ENCODE data around the gene MACO1.
"Not testable (repeated sequence)": the region's sequence is repeated elsewhere in the genome, so short reads cannot be mapped to it uniquely, and the experiment has no call there.

MACO1 gene

DNA sequence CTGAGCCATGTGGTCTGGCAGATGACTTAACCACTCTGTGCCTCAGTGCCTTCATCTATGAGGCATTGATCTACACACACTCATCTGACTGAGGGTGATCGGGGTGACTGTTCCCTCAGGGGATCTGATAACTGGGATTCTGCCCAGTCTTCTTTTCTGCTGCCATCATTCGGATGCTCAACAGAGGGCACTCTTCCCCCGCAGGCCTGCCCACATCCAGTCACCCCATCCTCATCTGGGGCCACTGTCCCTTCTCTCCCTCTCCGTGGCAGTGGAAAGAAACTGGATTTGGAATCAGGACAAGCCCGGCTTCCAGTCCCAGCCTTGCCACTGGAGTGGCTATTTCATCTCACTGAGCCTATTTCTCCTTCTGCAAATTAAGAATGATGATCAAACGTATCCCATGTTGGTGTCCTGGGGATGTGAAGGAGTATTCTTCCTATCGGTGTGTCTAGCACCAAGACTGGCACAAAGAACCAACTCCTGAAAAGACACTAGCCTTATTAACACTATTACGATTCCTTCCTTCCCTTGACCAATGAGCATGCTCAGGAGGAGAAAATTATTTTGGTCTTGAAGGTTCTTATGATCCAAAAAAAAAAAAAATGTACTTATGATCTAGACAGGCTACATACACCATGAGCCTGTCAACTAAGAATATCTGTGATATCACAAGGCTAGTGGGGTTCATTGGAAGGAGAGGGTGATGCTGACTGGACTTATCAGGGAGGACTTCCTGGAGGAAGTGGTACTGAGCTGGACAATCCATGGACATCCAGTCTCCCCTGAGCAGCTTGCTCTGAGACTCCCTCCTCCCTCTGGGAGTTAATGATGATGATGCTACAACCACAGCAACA, 27.5 kb upstream of the MACO1 start:
- H3K4me3 ChIP-seq (ENCODE audit: low read depth, low read length); H3K9me3 ChIP-seq (ENCODE audit: severe bottlenecking); H3K36me3 ChIP-seq; H3K27ac ChIP-seq; H3K27me3 ChIP-seq (ENCODE audit: insufficient read depth, low read depth, severe bottlenecking): not testable (repeated sequence)
- TF ChIP-seq, protein P1, sequence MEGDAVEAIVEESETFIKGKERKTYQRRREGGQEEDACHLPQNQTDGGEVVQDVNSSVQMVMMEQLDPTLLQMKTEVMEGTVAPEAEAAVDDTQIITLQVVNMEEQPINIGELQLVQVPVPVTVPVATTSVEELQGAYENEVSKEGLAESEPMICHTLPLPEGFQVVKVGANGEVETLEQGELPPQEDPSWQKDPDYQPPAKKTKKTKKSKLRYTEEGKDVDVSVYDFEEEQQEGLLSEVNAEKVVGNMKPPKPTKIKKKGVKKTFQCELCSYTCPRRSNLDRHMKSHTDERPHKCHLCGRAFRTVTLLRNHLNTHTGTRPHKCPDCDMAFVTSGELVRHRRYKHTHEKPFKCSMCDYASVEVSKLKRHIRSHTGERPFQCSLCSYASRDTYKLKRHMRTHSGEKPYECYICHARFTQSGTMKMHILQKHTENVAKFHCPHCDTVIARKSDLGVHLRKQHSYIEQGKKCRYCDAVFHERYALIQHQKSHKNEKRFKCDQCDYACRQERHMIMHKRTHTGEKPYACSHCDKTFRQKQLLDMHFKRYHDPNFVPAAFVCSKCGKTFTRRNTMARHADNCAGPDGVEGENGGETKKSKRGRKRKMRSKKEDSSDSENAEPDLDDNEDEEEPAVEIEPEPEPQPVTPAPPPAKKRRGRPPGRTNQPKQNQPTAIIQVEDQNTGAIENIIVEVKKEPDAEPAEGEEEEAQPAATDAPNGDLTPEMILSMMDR (IDR thresholded peaks at IDR 0.05; ENCODE audit: low read depth, low read length), result peak; percentile 31
- DNase-seq, result peak; percentile 33

DNA sequence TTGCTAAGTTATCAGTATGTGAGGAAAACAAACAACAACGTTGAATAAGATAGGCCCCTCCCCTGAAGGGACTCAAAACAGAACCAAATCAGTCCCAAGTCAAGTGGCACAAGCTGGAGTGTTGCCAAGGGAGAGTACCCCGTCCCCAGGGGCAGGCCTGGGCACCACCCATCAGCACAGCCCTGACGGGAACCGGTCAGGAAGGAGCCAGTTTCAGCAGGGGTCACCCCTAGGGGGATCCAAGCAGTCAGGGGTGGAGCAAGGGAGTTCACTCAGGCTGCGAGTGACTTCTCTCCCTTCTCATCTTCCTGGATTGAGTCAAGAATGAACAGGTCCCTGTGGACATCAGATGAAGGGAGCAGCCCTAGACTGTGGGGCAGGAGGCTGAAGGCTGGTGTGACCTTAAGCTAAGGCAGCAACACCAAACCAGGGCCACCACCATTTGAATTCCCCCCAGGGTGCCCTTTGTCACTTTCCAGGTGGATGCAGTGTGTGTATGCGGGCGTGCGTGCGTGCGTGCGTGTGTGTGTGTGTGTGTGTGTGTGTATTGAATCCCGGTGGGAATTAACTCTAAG, 24.9 kb upstream of the MACO1 start:
- not testable (repeated sequence) for H3K27me3 ChIP-seq (ENCODE audit: insufficient read depth, low read depth, severe bottlenecking); H3K4me3 ChIP-seq (ENCODE audit: low read depth, low read length); H3K9me3 ChIP-seq (ENCODE audit: severe bottlenecking); H3K36me3 ChIP-seq; H3K27ac ChIP-seq; DNase-seq

DNA sequence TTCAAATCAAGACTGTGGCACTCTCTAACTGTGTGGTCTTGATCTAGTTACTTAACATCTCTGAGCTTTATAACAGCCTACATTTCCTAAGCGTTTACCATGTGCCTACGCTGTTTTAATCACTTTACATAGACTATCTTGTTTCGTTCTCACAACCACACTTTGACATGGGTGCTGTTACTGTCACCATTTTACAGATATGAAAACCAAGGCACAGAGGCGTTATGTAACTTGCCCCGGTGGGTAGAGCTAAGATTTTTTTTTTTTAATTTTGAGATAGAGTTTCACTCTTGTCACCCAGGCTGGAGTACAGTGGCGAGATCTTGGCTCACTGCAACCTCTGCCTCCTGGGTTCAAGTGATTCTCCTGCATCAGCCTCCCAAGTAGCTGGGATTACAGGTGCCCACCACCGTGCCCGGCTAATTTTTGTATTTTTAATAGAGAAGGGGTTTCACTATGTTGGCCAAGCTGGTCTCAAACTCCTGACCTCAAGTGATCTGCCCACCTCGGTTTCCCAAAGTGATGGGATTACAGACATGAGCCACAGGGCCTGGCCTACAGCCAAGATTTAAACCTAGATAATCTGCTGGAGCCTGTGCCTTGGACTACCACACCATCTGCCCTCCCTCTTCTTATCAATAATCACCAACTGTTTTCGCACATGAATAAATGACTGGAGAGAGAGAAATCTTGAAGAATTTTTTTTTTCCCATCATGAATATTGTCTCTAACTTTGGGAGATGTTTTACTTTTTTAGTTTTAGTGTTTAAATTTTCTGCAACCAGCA, 20.9 kb upstream of the MACO1 start:
- not testable (repeated sequence) for H3K36me3 ChIP-seq; H3K9me3 ChIP-seq (ENCODE audit: severe bottlenecking); H3K4me3 ChIP-seq (ENCODE audit: low read depth, low read length); H3K27me3 ChIP-seq (ENCODE audit: insufficient read depth, low read depth, severe bottlenecking)
- peak overlapping the region; percentile 52 for H3K27ac ChIP-seq
- peak; percentile 74 for DNase-seq

DNA sequence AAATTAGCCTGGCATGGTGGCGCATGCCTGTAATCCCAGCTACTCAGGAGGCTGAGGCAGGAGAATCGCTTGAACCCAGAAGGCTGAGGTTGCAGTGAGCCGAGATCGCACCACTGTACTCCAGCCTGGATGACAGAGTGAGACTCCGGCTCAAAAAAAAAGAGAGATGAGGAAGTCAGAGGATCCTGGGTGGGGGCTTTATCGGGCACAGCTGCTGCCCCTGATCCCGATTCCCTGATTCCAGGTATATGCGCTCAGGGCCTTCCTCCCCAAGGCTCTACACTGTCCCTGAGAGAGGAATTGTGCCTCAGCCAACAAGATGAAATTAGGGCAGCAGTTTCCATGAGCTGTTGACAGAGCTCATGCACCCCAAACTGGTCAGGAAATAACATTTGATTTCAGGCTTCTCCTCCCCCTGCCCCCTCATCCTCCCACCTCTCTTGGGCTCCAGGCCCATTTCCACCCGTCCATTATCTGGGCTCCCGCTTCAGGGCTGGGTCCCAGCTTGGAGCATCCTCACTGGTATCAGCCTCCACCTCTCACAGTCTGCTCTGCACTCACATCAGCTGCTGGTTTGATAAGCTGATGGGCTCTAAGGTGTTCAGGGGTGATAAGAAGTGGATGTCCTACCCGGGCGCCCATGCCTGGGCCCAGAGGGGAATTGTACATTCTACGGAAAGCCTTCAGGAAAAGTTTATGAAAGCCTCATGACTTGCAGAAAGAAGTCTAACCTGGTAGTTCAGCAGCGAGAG, 17.6 kb upstream of the MACO1 start:
- not testable (repeated sequence) for H3K27ac ChIP-seq; H3K9me3 ChIP-seq (ENCODE audit: severe bottlenecking); H3K36me3 ChIP-seq; DNase-seq; H3K4me3 ChIP-seq (ENCODE audit: low read depth, low read length); H3K27me3 ChIP-seq (ENCODE audit: insufficient read depth, low read depth, severe bottlenecking)

DNA sequence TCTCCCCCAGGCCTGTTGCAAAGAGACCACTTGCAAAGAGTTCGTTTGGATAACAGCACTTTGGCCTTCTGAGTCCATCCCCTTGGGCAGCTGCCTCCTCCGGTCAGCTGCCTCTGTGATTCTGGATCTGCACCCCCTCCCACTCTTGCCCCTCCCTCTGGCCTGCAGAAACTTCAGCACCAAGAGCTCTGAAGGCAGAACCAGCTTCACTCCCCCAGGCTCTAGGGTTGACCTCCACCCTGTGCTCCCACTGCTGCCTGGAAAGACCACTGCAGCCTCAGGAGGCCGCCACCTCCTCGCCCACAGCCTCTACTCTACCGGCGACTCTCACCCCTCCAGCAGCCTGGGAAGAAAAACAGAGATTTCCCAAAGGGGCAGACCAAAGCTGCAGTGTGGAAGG, 16.5 kb upstream of the MACO1 start:
- H3K4me3 ChIP-seq (ENCODE audit: low read depth, low read length); H3K27ac ChIP-seq; H3K9me3 ChIP-seq (ENCODE audit: severe bottlenecking); DNase-seq; H3K27me3 ChIP-seq (ENCODE audit: insufficient read depth, low read depth, severe bottlenecking); H3K36me3 ChIP-seq: not testable (repeated sequence)

DNA sequence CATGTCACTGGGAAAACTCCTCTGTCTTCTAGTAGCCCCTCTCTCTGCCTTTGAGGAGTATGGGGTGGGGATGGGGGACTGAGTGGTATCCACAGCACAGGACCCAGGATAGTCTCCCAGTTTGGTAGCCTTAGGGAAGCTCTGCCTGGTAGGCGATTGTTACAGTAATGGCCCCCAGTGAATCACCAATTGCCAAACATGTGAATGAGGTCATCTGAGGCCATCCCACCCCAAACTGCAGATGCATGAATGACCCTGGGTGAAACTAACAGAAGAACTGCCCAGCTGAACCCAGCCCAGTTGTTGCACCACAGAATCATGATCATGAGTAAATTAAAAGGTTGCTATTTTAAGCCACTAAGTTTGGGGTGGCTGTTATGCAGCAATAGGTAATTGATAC, 16.1 kb upstream of the MACO1 start:
- not testable (repeated sequence) for H3K27me3 ChIP-seq (ENCODE audit: insufficient read depth, low read depth, severe bottlenecking); H3K9me3 ChIP-seq (ENCODE audit: severe bottlenecking); H3K27ac ChIP-seq; DNase-seq; H3K4me3 ChIP-seq (ENCODE audit: low read depth, low read length); H3K36me3 ChIP-seq

DNA sequence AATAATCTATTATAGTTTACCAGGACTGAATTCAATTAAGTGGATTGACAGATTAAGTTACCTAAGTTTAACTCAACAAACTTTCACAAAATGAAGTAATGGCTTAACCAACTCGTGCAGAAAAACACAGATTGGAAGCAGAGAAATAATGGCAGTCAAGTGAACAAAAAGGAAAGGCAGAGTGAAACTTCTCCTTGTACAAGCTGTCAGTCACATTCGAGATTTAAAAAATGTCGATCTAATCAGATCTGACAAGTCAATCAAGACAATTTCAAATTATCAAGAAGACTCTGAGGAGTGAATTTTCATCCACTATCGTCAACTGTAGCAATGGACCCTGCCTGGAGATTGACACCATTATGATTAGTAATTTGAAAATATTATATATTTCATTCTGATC, 13.4 kb upstream of the MACO1 start:
- not testable (repeated sequence) for H3K27ac ChIP-seq; DNase-seq; H3K36me3 ChIP-seq; H3K27me3 ChIP-seq (ENCODE audit: insufficient read depth, low read depth, severe bottlenecking); H3K9me3 ChIP-seq (ENCODE audit: severe bottlenecking); H3K4me3 ChIP-seq (ENCODE audit: low read depth, low read length)

DNA sequence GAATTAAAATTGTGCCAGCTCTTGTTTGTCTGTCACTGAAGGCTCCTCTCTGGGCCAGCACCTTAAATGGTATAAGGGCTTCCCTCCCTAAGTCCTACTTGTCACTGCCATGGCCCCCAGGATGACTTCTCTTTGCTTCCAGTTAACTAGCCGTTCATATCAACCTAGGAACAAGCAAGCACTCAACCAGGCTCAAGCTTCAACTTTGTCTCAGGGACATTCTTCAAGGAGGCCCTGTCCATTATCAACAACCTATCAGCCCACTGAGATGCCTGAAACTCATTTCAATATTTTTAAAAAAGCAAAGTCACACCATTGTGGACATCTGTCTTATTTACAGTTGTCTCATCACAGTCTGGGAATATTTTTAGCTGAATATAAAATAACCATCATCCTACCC, 11.4 kb upstream of the MACO1 start:
- not testable (repeated sequence) for H3K36me3 ChIP-seq; H3K4me3 ChIP-seq (ENCODE audit: low read depth, low read length); H3K27me3 ChIP-seq (ENCODE audit: insufficient read depth, low read depth, severe bottlenecking); DNase-seq; H3K27ac ChIP-seq; H3K9me3 ChIP-seq (ENCODE audit: severe bottlenecking)

DNA sequence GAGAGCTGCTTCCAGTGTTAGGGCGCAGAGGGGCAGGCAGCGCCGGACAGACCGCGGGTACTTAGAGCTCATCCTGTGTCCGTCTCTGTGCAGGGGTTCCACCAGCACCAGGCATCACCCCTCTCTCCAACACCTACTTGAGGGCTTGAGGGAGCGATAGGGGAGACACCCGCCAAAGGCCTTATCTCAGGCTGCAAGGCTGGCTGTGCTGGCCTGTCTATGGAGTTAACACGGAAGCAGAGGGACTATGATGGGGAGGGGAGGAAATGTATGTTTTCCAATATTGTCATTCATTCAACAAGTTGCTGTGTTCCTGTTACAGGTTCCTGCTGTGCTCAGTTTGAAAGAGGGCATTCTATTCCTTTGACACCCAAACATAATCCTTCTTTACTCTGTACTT, 10.0 kb upstream of the MACO1 start, which contains the start of gene RHCE:
TSS of gene RHCE (minus strand) at position 111 of the 400 bp plus-strand sequence. CDS start at position 72, 39 bp downstream.
- H3K4me3 ChIP-seq (ENCODE audit: low read depth, low read length); DNase-seq; H3K9me3 ChIP-seq (ENCODE audit: severe bottlenecking); H3K27me3 ChIP-seq (ENCODE audit: insufficient read depth, low read depth, severe bottlenecking); H3K27ac ChIP-seq; H3K36me3 ChIP-seq: not testable (repeated sequence)

DNA sequence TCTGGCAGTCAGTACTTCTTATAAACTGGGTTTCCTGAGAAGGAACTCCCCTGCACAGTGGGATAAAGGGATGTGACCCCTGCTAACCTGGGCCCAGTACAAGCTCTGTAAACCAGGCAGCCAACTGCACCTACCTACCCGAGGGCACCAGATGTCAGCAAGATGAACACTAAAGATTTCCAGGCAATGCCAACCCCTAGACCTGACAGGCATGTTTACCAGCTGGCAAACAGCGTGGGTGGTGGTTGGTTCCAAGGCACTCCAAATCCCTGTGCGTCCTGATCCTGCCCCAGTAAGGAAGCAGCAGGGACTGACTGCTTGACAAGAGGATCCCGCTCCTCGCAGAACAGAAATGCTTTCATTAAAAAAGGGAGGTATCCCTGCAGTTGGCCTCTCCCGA, 7.5 kb upstream of the MACO1 start:
- H3K27me3 ChIP-seq (ENCODE audit: insufficient read depth, low read depth, severe bottlenecking); H3K9me3 ChIP-seq (ENCODE audit: severe bottlenecking); H3K4me3 ChIP-seq (ENCODE audit: low read depth, low read length); DNase-seq; H3K36me3 ChIP-seq; H3K27ac ChIP-seq: not testable (repeated sequence)
